K562 (cell line): Measurements from ENCODE around the gene DPYSL4. TPM values are rescaled to one million over a fixed set of nuclear protein-coding genes. Genes with fewer than 3 reads are reported as not detected.

Source experiments
- ATAC-seq: fragments of 200-7000 bp; cut with Tn5 transposase; 3 replicates; pipeline ENCODE4 v1.9.1; 2020; ENCODE audit warnings: moderate library complexity
- BruUV-seq: library from RNA; stranded (reverse); fragments of 400-500 nt; replicated peaks from 2 replicates; lab custom pipeline; 2021; lab: Mats Ljungman, UMichigan
- CTCF ChIA-PET: fragments of 300-600 bp; formaldehyde crosslinking; extraction: SDS; loops from one replicate; lab custom pipeline; 2021; ENCODE audit warnings: low intra/inter-chr PET ratio; lab: Yijun Ruan, JAX
- POLR2A ChIA-PET: fragments of 300-600, 350-650 bp; sonication (Branson Sonifier 250); formaldehyde crosslinking; extraction: SDS; loops from one replicate; lab custom pipeline; 2021; ENCODE audit warnings: antibody characterized with exemption, inconsistent platforms; lab: Yijun Ruan, JAX
- DNase-seq, 4 experiments: peaks; one replicate each; pipeline versions ENCODE4 v3.0.0 to v3.0.0-alpha.2; 2011 to 2018; ENCODE audit warnings: low spot score in 3 of 4, mixed read lengths in 3 of 4; ENCODE audit errors: extremely low read depth in 1 of 4
- FAIRE-seq: peaks from 2 replicates; lab custom pipeline; 2011; peaks lifted over from hg19 to GRCh38; lab: Jason Lieb, UNC
- H2AFZ ChIP-seq: 2 replicates; pipeline ENCODE4 v1.6.0; 2011; ENCODE audit warnings: low read depth, low read length, control low read depth, inconsistent platforms
- H3K27ac ChIP-seq: fragments of 200-600 bp; 3 replicates; pipeline ENCODE4 v1.8.0; 2011; ENCODE audit warnings: low read depth, mild to moderate bottlenecking, control low read depth, inconsistent platforms, low read length, moderate library complexity, mixed read lengths; ENCODE audit errors: extremely low read depth
- H3K27me3 ChIP-seq, 2 experiments: fragments of 300-600 bp in 1 of 2; 2 replicates in 1 of 2; 3 replicates in 1 of 2; pipeline versions ENCODE4 v1.6.0 to v1.8.0; 2011; ENCODE audit warnings: inconsistent platforms in 2 of 2, low read length in 2 of 2, mild to moderate bottlenecking in 1 of 2, mixed read lengths in 1 of 2, moderate library complexity in 1 of 2; ENCODE audit not compliant: control insufficient read depth in 2 of 2, insufficient read depth in 2 of 2
- H3K36me3 ChIP-seq: fragments of 300-600 bp; 3 replicates; pipeline ENCODE4 v1.8.0; 2011; ENCODE audit warnings: mild to moderate bottlenecking, low read length, inconsistent platforms; ENCODE audit not compliant: control insufficient read depth, insufficient read depth
- H3K4me1 ChIP-seq, 2 experiments: fragments of 200-600 bp in 1 of 2; replicated peaks in 1 of 2; 2 replicates in 1 of 2; 3 replicates in 1 of 2; pipeline versions ENCODE4 v1.5.1 to v1.8.0; 2011; ENCODE audit warnings: inconsistent platforms in 2 of 2, low read length in 2 of 2, mild to moderate bottlenecking in 1 of 2, mixed read lengths in 1 of 2, moderate library complexity in 1 of 2; ENCODE audit not compliant: control insufficient read depth in 2 of 2, insufficient read depth in 2 of 2
- H3K4me2 ChIP-seq: 2 replicates; pipeline ENCODE4 v1.6.1; 2011; ENCODE audit warnings: low read length, control low read depth, inconsistent platforms, mixed read lengths; ENCODE audit not compliant: insufficient read depth
- H3K4me3 ChIP-seq: fragments of 200-600 bp; sonication (generic), shearing (Covaris generic); 2 replicates; pipeline ENCODE4 v1.5.1; 2016; ENCODE audit warnings: control low read depth, inconsistent platforms
- H3K79me2 ChIP-seq: fragments of 200-600 bp; 3 replicates; pipeline ENCODE4 v1.8.0; 2011; ENCODE audit warnings: low read length, inconsistent platforms; ENCODE audit not compliant: control insufficient read depth, insufficient read depth
- H3K9ac ChIP-seq, 2 experiments: 2 replicates each; pipeline versions ENCODE4 v1.6.0 to v1.6.1; 2011; ENCODE audit warnings: low read depth in 2 of 2, low read length in 2 of 2, control low read depth in 1 of 2, inconsistent platforms in 1 of 2, mild to moderate bottlenecking in 1 of 2, mixed read lengths in 1 of 2; ENCODE audit not compliant: insufficient read depth in 1 of 2
- H3K9me1 ChIP-seq: one replicate; pipeline ENCODE4 v1.6.0; 2011; ENCODE audit warnings: inconsistent platforms, mild to moderate bottlenecking, low read length, moderate library complexity; ENCODE audit not compliant: control insufficient read depth, insufficient read depth
- H3K9me3 ChIP-seq: replicated peaks from 2 replicates; pipeline ENCODE4 v1.5.1; 2011; ENCODE audit warnings: low read depth, low read length, inconsistent platforms; ENCODE audit not compliant: control insufficient read depth, insufficient read depth
- H4K20me1 ChIP-seq: replicated peaks from 2 replicates; pipeline ENCODE4 v1.6.1; 2011; ENCODE audit warnings: low read length, inconsistent platforms, mixed read lengths; ENCODE audit not compliant: control insufficient read depth, insufficient read depth
- GABPB2 ChIP-seq: fragments of 250-450 bp; sonication (Bioruptor Pico); conservative IDR thresholded peaks from 2 replicates; pipeline ENCODE4 v1.5.1; 2021; ENCODE audit warnings: mild to moderate bottlenecking
- NFXL1 ChIP-seq: fragments of 450-650 bp; formaldehyde crosslinking; IDR thresholded peaks from 2 replicates; pipeline ENCODE4 v1.4.0; 2021; ENCODE audit warnings: mild to moderate bottlenecking
- PPARD ChIP-seq: fragments of 250-450 bp; sonication (Bioruptor Pico); IDR thresholded peaks from 2 replicates; pipeline ENCODE4 v1.8.0; 2022; ENCODE audit warnings: inconsistent platforms, mild to moderate bottlenecking, moderate library complexity
- SMC3 ChIP-seq: conservative IDR thresholded peaks from 2 replicates; pipeline ENCODE4 v1.6.1; 2011; ENCODE audit warnings: low read depth, low read length, improper control_type of control experiment; ENCODE audit not compliant: insufficient read depth
- STAG1 ChIP-seq: sonication (generic); formaldehyde crosslinking; IDR thresholded peaks from 2 replicates; pipeline ENCODE4 v1.5.0; 2020; ENCODE audit warnings: missing genetic modification reagents, borderline replicate concordance
- XRCC3 ChIP-seq: fragments of 450-650 bp; IDR thresholded peaks from 2 replicates; pipeline ENCODE4 v1.6.1; 2017; ENCODE audit warnings: mild to moderate bottlenecking, moderate library complexity
- ZBTB17 ChIP-seq: fragments of 450-650 bp; formaldehyde crosslinking; IDR thresholded peaks from 2 replicates; pipeline ENCODE4 v1.4.0; 2020; ENCODE audit warnings: mild to moderate bottlenecking
- ZBTB7A ChIP-seq: IDR thresholded peaks from 2 replicates; pipeline ENCODE4 v1.6.1; 2011; ENCODE audit warnings: low read depth, mild to moderate bottlenecking, low read length, moderate library complexity, borderline replicate concordance; ENCODE audit not compliant: control insufficient read depth
- ZNF232 ChIP-seq: sonication (generic); formaldehyde crosslinking; IDR thresholded peaks from 2 replicates; pipeline ENCODE4 v1.8.0; 2022; ENCODE audit warnings: mild to moderate bottlenecking, missing genetic modification reagents
- WGBS: fragments of 100-300 bp; shearing (Covaris generic); methylation state at CpG from one replicate; pipeline ENCODE4 v1.1.6; 2016; ENCODE audit warnings: low coverage, mixed read lengths; ENCODE audit not compliant: insufficient coverage; ENCODE audit errors: missing lambda C conversion rate; 5-methylcytosine and 5-hydroxymethylcytosine counted together
- in situ Hi-C: fragments of 300-500 bp; cut with MboI; formaldehyde crosslinking; loops from 4 replicates; pipeline ENCODE4 v1.15.0; 2018; ENCODE audit warnings: inconsistent platforms, mixed read lengths
- intact Hi-C: fragments of 100-400 bp; cut with micrococcal nuclease; formaldehyde crosslinking; loops from 2 replicates; pipeline ENCODE4 v1.14.2; 2022
- polyA plus RNA-seq, 8 experiments: library from polyadenylated mRNA; depleted of rRNA in 4 of 8; stranded (reverse) in 5 of 8; unstranded in 3 of 8; fragments of >200 nt; fragmentation: Nextera tagmentation in 2 of 8; fragmentation: Illumina TruSeq in 1 of 8; extraction: Ambion mirVana in 2 of 8; extraction: Trizol in 1 of 8; gene quantifications; 2 replicates each; pipeline versions ENCODE4 v1.2.1 to v1.2.3, GENCODE V29; 2011 to 2014; ENCODE audit warnings: inconsistent platforms in 1 of 8, missing spikeins in 1 of 8
- total RNA-seq, 7 experiments: library from RNA; depleted of rRNA in 6 of 7; stranded (reverse); fragments of >200 nt in 6 of 7; fragmentation: Illumina TruSeq in 2 of 7; extraction: Trizol in 2 of 7; gene quantifications; 2 replicates each; pipeline versions ENCODE4 v1.2.1 to v1.2.3, GENCODE V29; 2011 to 2021; ENCODE audit warnings: low replicate concordance in 1 of 7
- TF ChIP-seq, protein P1 (sequence below): fragments of 250-450 bp; sonication (Bioruptor Pico); IDR thresholded peaks from 2 replicates; pipeline ENCODE4 v1.8.0; 2022; ENCODE audit warnings: inconsistent platforms
- TF ChIP-seq, protein P2 (sequence below), 3 experiments: IDR thresholded peaks in 2 of 3; conservative IDR thresholded peaks in 1 of 3; 2 replicates each; pipeline ENCODE4 v1.5.1; 2011 to 2012; ENCODE audit warnings: low read length in 3 of 3, mild to moderate bottlenecking in 3 of 3, control low read depth in 2 of 3, improper control_type of control experiment in 1 of 3, inconsistent platforms in 1 of 3, low read depth in 1 of 3, mixed read lengths in 1 of 3, moderate library complexity in 1 of 3; ENCODE audit not compliant: insufficient read depth in 2 of 3

Gene DPYSL4
- total and polyA plus RNA-seq, 9 of the 15 experiments (the other 6 are each of a cell fraction or from before 2014, with no cell fraction given), result 0.03 TPM; not detected in 8

DNA sequence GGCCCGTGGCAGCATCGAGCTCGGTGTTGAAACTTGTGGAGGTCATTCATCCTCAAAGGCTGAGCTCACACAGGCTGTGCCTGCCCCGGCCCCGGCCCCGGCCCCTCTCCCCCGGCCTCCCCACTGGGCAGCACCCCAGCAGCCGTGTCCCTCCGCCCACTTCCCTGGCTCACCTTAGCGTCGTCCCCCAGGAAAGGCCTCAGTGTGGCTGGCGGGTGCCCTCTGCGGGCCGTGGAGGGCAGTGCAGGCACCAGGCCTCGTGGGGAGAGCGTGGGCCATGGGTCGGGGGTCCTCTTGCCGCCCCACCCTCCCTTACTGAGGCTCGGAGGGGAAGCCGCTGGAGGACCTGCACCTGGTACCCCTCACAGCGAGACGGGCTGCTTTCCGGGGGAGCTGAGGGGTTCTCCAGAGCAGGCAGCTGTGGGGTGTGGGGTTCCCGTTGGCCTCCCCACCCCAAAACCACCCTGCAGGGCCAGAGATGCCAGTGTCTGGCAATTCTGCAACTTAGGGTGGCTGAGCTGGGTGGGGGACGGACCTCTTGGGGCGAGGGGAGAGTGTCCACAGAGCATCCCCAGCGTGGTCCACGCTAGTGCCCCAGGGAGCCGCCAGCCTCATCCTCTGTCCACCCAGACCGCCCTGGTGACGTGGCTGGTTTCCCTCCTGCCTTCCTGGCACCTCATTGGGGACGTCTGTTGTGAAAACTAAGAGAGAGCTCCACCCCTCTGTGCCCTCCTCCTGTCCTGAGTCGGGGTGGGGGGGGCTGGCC lies 44.2 kb upstream of the DPYSL4 start:
- Histone ChIP-seq H3K4me3 (no peak overlapping the region), H2AFZ (no peak overlapping the region), H3K4me2 (no peak overlapping the region), H3K27ac (no peak overlapping the region), H4K20me1 (no peaks in the 10 kb centered on the region), H3K79me2 (no peaks in the 10 kb centered on the region), H3K36me3 (no peaks in the 10 kb centered on the region), H3K9ac (no peak overlapping the region), H3K4me1 (peaks cover 0 to 5% of the 10 kb centered on the region in 2 experiments; a peak in 2 of 5 replicates), H3K9me1 (no peaks in the 10 kb centered on the region), H3K27me3 (peaks cover 6 to 61% of the 10 kb centered on the region in 2 experiments; a peak in 4 of 5 replicates), H3K9me3 (no peaks in the 10 kb centered on the region)
- intact Hi-C loops, result loop anchor here (2.0 kb wide), 1 partner anchor 258 kb away; no protein-coding TSS in a partner anchor
- in situ Hi-C loops, result no loop called here
- DNase-seq, result peak; percentile 31 to 80 (median 74)
- CTCF ChIA-PET, result interaction anchor here (0.6 to 1.5 kb wide), 2 partner anchors 120 to 257 kb away, joined by 3 to 7 read pairs; no protein-coding TSS in a partner anchor
- WGBS, result 13% methylated on average over 13 of the region's 33 CpGs
- POLR2A ChIA-PET, result interaction anchor here (0.7 kb wide), 2 partner anchors 13 to 201 kb away, joined by 3 to 4 read pairs; no protein-coding TSS in a partner anchor
- FAIRE-seq, result no peak
- peak; percentile 95 for ATAC-seq
- no TSS peak for BruUV-seq
- no peak for TF ChIP-seq ZNF232
- no peak for TF ChIP-seq PPARD
- TF ChIP-seq, protein P1, sequence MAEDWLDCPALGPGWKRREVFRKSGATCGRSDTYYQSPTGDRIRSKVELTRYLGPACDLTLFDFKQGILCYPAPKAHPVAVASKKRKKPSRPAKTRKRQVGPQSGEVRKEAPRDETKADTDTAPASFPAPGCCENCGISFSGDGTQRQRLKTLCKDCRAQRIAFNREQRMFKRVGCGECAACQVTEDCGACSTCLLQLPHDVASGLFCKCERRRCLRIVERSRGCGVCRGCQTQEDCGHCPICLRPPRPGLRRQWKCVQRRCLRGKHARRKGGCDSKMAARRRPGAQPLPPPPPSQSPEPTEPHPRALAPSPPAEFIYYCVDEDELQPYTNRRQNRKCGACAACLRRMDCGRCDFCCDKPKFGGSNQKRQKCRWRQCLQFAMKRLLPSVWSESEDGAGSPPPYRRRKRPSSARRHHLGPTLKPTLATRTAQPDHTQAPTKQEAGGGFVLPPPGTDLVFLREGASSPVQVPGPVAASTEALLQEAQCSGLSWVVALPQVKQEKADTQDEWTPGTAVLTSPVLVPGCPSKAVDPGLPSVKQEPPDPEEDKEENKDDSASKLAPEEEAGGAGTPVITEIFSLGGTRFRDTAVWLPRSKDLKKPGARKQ (CRISPR knock-in tag), result no peak
- peak; percentile 75; the same call in 1 of the 2 replicates for TF ChIP-seq STAG1 (CRISPR knock-in tag)
- TF ChIP-seq, protein P2, sequence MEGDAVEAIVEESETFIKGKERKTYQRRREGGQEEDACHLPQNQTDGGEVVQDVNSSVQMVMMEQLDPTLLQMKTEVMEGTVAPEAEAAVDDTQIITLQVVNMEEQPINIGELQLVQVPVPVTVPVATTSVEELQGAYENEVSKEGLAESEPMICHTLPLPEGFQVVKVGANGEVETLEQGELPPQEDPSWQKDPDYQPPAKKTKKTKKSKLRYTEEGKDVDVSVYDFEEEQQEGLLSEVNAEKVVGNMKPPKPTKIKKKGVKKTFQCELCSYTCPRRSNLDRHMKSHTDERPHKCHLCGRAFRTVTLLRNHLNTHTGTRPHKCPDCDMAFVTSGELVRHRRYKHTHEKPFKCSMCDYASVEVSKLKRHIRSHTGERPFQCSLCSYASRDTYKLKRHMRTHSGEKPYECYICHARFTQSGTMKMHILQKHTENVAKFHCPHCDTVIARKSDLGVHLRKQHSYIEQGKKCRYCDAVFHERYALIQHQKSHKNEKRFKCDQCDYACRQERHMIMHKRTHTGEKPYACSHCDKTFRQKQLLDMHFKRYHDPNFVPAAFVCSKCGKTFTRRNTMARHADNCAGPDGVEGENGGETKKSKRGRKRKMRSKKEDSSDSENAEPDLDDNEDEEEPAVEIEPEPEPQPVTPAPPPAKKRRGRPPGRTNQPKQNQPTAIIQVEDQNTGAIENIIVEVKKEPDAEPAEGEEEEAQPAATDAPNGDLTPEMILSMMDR (IDR thresholded peaks at IDR 0.05 in 2 of 3, conservative IDR thresholded peaks at IDR 0.05 in 1 of 3; ENCODE audit: insufficient read depth in 2 of 3, low read depth in 1 of 3, low read length in 3 of 3), result peak; percentile 52 to 74 (median 69)
- TF ChIP-seq SMC3, result peak; percentile 70
- TF ChIP-seq GABPB2 (CRISPR knock-in tag), result no peak
- TF ChIP-seq ZBTB17 (CRISPR knock-in tag), result no peak
- no peak for TF ChIP-seq XRCC3
- TF ChIP-seq NFXL1 (CRISPR knock-in tag), result no peak
- TF ChIP-seq ZBTB7A, result peak; percentile 39; the same call in 1 of the 2 replicates
